ENCODE measurements around the gene LPP. TPM values are rescaled to one million over a fixed set of nuclear protein-coding genes. Genes with fewer than 3 reads are reported as not detected.
A peak's percentile ranks its signal among the peaks of the same experiment; 100 is the strongest.

Gene LPP
- total RNA-seq, 1 experiment from 2014 or later = 54.0 TPM

GRCh38 chr3:188279502-188280335 is 125.8 kb downstream of the LPP start:
- CTCF ChIA-PET = no interaction called here
- no peak overlapping the region for H2AFZ ChIP-seq (ENCODE audit: low read depth, low read length, poor library complexity, severe bottlenecking)
- no peaks in the 10 kb centered on the region for H3K9me2 ChIP-seq (ENCODE audit: insufficient read depth)
- no peaks in the 10 kb centered on the region for H3K27me3 ChIP-seq (ENCODE audit: insufficient read depth, low read length)
- POLR2A ChIA-PET = no interaction called here
- H3K27ac ChIP-seq (ENCODE audit: low read depth, low read length) = no peak overlapping the region
- no peak overlapping the region for H3K4me3 ChIP-seq (replicated peaks in 1 of 2; ENCODE audit: low read depth in 1 of 2, low read length in 2 of 2)
- H3K4me2 ChIP-seq (ENCODE audit: low read length) = no peak overlapping the region
- H3K79me2 ChIP-seq (ENCODE audit: insufficient read depth, low read length) = peaks cover 2% of the 10 kb centered on the region; the same call in 1 of the 2 replicates
- RAD21 ChIA-PET (ENCODE audit: low non-redundant PET in 1 of 2, low total read pairs in 2 of 2, uncharacterized antibody in 2 of 2, unreplicated experiment in 2 of 2) = no interaction called here
- H3K9me3 ChIP-seq (ENCODE audit: control insufficient read depth in 1 of 2, insufficient read depth in 1 of 2, low read depth in 1 of 2, low read length in 2 of 2) = no peaks in the 10 kb centered on the region
- no peak for ATAC-seq
- no peak overlapping the region for H3K9ac ChIP-seq (ENCODE audit: low read length)
- H4K20me1 ChIP-seq (ENCODE audit: insufficient read depth) = no peaks in the 10 kb centered on the region
- DNase-seq (ENCODE audit: low read depth, low spot score) = no peak
- intact Hi-C loops (cut with micrococcal nuclease) = no loop called here
- TF ChIP-seq TCF7L2 (IDR thresholded peaks at IDR 0.05; ENCODE audit: borderline replicate concordance, extremely low read depth, insufficient read depth, insufficient read length) = no peak
- TF ChIP-seq RAD21 (IDR thresholded peaks at IDR 0.05; ENCODE audit: low read depth) = peak; percentile 52
- no peak for TF ChIP-seq JUND (IDR thresholded peaks at IDR 0.05)
- TF ChIP-seq SRF (IDR thresholded peaks at IDR 0.05; ENCODE audit: low read depth) = no peak
- TF ChIP-seq SIN3A (IDR thresholded peaks at IDR 0.05; ENCODE audit: low read depth) = no peak
- no peak for TF ChIP-seq ELF1 (IDR thresholded peaks at IDR 0.05; ENCODE audit: borderline replicate concordance, low read depth)
- no peak for TF ChIP-seq POLR2AphosphoS5 (IDR thresholded peaks at IDR 0.05; ENCODE audit: low read depth, low read length)
- TF ChIP-seq EZH2 (IDR thresholded peaks at IDR 0.05) = no peak
- TF ChIP-seq EGR1 (IDR thresholded peaks at IDR 0.05; ENCODE audit: low read depth) = no peak
- no peak for TF ChIP-seq ZNF274 (IDR thresholded peaks at IDR 0.05; ENCODE audit: low read depth, low read length)
- TF ChIP-seq MAX (IDR thresholded peaks at IDR 0.05) = no peak
- TF ChIP-seq SP1 (IDR thresholded peaks at IDR 0.05; ENCODE audit: low read depth) = 0 out of 2 replicates have a peak, but pooled peaks have one; percentile 11
- TF ChIP-seq YY1 (IDR thresholded peaks at IDR 0.05; ENCODE audit: extremely low read depth, insufficient replicate concordance, low read depth, low read length) = no peak
- TF ChIP-seq POLR2A (IDR thresholded peaks at IDR 0.05; ENCODE audit: borderline replicate concordance, extremely low read depth, insufficient read depth, insufficient read length) = no peak
- peak in 2 of 3 experiments; percentile 14 to 27; a peak in 1 of 6 replicates for TF ChIP-seq CTCF (IDR thresholded peaks at IDR 0.05 in 2 of 3, conservative IDR thresholded peaks at IDR 0.05 in 1 of 3; ENCODE audit: borderline replicate concordance in 1 of 3, insufficient read depth in 1 of 3, low read depth in 2 of 3, low read length in 2 of 3)
- TF ChIP-seq REST (IDR thresholded peaks at IDR 0.05; ENCODE audit: low read depth) = no peak
- BruUV-seq (replicated peaks) = no TSS peak
- H3K4me1 ChIP-seq (ENCODE audit: control insufficient read depth in 1 of 2, insufficient read depth in 2 of 2, low read length in 2 of 2) = peaks cover 8 to 16% of the 10 kb centered on the region in 2 experiments; a peak in 3 of 4 replicates
- no peaks in the 10 kb centered on the region for H3K36me3 ChIP-seq (ENCODE audit: control insufficient read depth in 1 of 2, insufficient read depth in 2 of 2, low read length in 2 of 2)
